C1 segment of cervical spinal cord (tissue), 14 donors: ENCODE results near the gene CHN1.

Source experiments
- DNase-seq, 14 donors: peaks; one replicate each; lab custom pipeline; 2025; lab: John Stamatoyannopoulos, UW

CHN1 gene, protein sequence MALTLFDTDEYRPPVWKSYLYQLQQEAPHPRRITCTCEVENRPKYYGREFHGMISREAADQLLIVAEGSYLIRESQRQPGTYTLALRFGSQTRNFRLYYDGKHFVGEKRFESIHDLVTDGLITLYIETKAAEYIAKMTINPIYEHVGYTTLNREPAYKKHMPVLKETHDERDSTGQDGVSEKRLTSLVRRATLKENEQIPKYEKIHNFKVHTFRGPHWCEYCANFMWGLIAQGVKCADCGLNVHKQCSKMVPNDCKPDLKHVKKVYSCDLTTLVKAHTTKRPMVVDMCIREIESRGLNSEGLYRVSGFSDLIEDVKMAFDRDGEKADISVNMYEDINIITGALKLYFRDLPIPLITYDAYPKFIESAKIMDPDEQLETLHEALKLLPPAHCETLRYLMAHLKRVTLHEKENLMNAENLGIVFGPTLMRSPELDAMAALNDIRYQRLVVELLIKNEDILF

DNA sequence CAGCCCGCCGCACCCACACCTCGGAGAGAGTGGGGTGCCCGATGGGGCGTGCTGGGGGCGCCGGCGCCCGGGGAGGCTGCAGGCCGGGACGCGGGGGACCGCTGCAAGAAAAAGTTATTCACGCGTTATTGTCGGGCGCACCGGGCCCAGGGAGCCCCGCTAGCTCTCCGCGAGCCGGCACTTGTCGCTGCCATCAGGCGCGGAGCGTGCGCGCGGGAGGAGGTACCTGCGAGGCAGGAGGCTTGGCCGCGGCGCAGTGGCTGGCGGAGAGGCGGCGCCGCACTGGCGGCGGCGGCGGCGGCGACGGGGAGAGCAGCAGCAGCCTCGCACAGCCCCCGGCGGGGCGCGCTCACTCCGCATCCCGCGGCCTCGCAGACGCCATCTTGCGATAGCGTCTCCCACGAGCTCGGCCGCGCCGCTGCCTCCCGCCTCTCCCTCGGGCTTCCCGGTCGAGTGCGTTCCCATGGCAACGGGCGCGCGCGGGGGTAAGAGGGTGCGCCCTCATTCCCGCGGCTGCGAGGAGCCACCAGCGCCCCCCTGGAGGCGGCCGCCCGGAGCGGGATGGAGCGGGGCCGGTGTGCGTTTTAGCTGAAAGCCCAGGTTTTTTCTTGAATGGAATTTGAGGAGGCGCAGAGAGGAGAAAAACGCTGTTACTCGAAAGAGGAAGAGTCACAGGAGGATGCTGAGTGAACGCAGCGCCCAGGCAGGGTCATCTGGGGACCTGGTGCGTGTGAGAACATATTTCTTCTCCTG is at the start of gene CHN1:
Gene CHN1, minus strand, starts transcription at position 402 of the 753 bp plus-strand sequence. CDS start 469 bp downstream, outside the sequence.
- peak in 13 of 14 donors; percentile 23 to 82 (median 59) for DNase-seq

DNA sequence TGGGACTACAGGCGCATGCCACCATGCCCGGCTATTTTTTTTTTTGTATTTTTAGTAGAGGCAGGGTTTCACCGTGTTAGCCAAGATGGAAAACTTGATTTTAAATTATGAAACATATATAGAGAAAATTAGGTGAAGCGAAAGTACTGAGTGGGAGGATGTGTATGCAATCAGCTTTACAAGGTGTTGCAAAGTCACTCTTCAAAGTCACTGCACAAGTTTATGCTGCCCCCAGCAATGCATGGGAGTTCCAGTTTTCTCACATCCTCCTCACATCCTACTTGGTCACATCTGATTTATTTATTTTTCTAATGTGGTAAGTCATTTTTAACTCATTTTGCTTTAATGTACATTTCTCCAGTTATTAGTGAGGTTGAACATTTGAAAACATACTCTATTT is 49.2 kb upstream of the CHN1 start:
- DNase-seq, result no peak

DNA sequence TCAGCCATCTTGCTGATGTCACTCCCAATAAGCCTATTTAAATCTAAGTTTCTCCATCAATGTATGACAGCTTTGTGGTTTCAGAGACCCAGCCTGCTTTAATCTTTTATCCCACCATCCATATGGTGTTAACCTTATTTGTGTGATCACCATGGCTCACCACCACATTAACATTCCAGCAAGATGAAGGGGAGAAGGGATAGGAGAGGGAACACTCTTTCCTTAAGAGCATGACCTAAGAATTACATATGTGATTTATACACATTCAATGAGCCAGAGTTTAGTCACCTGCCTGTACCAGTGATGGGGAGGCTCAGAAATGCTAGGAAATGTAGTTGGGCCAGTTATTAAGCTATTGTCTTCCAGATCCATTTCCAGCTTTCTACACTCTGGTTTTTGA is 44.5 kb upstream of the CHN1 start:
- no peak for DNase-seq

DNA sequence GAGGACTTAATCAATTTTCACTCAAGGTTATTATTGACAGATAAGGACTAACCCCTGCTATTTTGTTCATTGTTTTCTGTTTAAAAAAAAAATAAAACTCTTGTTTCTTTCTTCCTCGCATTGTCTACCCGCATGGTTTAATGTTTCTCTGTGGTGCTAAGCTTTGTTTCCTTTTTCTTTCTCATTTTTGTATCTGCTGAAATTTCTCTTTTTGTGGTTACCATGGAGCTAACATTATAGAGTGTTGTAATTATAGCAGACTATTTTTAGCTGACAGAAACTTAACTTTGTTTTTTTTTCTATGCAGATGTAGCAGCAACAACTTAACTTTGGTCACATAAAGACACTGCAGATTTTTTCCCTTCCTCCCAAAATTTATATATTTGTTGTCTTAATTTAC is 43.1 kb upstream of the CHN1 start:
- no peak for DNase-seq

DNA sequence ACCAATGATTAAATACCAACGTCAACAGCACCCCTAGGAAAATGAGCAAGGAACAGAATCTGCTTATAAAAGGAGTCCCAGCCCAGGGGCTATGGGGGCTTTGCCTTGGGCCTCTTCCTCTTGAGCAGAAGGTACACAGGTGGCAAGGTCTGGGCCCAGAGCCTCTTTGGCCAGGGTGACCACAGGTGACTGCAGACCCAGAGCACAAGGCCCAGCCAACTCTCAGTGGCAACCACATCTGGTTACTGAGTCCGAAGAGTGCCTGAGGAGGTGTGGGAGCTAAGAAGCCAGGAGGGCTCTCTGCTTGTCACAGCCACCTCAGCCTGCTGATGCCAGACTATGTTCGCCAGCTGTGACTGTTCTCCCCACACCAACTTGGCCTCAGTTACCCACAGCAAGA is 34.3 kb upstream of the CHN1 start:
- no peak for DNase-seq

DNA sequence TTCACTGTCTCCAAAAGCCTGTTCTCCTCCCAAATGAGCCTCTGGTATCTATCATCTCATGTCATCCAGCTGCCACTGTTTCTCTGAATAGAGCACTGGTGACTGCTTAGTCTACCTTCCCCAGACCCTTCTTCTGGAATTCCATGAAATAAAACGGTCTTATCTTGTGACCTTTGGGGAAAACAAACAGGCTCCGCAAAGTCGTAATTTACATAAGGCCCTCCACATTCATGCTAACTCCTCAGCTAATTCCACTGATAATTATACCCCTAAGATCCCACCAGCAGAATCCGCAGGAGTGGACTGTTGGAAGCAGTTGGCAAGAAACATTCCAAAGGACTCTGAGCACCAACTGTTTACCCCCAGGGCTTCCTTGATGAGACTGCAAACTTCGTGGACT is 33.9 kb upstream of the CHN1 start:
- DNase-seq, result no peak

DNA sequence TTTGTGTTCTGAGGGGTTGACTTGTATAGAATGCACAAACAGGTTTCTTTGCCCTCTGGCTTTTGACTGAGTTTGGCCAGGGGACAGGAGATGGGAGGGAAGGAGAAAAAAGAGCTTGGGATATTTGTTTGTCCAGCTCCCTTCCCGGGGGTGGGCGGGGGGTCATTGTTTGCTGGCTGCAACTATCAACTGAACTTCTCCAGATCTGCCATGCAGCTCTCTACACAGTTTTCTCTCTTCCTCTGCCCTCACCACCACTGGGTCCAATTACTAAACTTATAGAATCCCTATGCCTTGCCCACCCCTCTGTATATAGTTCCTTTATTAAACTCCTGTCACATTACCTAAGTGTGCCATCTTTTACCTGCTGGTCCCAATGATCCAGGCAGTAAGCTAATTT is 32.8 kb upstream of the CHN1 start:
- DNase-seq, result no peak

DNA sequence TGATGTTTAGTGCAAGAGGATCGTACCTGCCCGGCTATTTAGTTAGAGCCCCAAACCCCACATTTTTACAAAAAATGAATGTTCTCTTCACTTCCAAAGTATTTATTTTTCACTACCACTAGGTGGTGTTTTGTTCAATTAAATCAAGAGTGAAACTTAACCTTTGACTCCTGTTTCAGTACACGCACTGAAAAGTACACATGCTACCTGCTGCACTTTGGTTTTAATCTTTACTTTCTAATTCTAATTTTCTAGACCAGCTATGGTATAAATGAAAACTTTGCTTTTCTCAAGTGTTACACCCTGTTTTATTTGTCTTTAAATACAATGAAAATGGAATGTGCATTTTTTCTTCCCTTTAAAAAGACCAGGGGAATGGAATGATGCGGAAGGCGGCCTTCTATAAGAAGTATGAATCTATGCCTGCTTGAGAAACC is 31.4 kb upstream of the CHN1 start:
- no peak for DNase-seq

DNA sequence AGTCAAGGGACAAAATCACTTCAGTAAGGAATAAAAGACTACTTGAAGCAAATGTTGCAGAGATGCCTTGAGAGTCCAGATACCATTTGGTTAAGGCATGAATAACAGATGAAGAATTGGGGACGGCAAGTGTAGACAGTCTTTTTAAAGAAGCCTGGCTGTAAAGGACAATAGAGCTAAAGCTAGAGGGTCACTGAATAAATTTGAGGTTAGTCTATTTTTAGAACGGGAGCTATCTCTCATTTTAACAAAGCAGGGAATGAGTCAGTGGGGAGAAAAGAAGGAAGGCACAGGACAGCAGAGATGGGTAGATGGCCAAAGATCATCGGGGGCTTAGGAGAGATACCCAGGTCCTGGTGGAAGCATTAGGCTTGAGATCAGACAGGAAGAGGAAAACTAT is 30.6 kb upstream of the CHN1 start:
- no peak for DNase-seq

DNA sequence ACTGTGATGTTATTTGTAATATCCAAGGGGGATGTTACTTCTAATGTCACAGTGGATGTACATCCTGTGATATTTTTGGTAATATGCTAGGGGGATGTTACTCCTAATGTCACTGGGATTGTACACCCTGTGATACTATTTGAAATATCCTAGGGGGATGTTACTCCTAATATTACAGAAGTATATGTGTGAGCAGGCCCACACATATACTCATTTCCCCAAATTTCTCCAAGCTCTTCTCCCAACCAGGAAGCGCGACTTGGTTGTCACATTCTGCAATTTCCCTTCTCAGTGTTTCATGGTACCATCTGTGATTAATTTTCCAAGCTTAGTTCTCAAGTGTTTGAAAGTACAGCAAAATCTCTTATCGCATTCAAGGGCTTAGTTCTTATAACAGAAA is 29.5 kb upstream of the CHN1 start:
- no peak for DNase-seq

DNA sequence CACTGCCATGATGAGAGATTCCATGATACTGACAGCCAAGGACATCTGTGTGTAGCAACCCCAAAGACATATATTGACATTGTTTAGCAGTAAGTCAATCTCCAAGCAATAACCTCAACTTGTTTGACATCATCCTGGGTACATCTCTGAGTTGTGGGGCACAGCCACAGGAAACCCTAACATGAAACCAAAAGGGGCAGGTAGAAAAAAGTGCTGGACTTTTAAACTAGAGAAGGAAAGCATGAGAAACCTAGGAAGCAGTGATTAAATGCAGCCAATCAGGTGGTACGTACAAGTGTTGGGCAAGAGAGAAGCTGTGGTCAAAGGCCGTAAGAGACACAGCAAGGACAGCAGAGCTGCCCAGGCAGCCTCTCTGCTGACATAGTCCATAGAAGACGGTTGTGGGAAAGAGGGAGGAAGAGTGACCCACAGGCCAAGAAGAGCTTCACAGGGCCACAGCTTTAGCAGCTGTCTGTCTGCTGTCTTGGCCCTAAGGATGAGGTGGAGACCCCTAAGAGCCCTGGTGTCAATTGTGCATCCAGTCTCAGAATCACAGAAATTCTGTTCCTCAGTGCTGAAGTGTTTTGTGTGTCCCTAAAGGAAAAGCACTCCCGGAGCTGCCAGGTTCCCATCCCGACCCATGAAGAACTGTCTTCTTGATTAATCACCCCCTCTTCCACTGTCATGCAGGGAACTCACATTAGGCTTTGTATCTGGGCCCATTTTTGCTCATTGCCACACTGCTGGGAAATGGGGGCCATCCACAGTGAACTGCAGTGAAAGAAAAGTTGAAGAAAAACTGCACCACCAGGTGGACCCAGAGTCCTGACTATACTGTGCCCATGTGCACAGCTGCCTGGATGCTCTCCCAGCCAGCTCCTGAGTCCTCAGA is 25.4 kb upstream of the CHN1 start:
- no peak for DNase-seq

DNA sequence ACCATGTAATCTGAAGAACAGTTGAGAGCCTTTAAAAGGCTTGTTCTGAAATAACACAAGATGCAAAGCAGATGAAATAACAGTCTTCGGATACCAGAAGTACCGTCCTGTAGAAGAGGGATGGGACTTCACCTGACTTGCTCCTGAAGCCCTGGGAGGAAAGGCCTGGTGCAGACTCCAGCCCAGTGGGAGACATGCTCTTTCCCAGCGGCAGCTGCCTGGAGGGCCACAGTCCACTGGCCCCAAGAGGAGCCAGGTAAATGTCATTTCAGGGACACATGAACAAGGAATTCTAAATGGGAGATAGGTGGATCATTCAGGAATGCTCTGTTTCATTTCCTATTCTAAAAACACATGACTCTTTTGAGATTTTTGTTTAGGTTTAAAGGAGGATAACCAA is 22.6 kb upstream of the CHN1 start:
- DNase-seq, result no peak

DNA sequence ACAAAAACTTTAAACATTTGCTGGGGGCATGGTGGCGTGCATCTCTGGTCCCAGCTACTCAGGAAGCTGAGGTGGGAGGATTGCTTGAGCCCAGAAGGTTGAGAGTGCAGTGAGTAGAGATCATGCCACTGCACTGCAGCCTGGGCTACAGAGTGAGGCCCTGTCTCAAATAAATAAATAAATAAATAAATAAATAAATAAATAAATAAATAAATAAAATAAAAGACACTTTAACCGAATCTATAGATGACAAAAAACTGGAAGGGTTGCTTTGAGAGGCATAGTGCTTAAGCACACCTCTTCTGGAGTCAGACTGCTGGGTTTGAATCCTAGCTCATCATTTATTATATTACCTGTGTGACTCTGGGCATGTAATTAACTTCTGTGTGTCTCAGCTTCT is 21.2 kb upstream of the CHN1 start:
- DNase-seq, result no peak

DNA sequence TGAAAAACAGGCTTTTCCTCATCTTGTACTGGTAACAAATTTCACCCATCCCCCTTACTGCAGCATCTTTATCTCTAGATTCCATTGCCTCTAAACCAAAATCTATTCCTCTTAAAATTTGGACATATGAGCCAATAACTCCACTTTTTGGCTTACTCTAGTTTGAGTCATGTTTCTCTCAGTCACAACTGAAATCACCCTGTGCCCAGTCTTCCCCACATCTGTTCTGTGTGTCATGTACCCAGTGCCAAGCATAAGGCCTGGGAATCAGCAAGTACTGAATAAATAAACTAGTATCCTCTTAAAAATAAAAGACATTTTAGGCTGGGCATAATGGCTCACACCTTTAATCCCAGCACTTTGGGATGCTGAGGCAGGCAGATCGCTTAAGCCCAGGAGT is 20.8 kb upstream of the CHN1 start:
- no peak for DNase-seq

DNA sequence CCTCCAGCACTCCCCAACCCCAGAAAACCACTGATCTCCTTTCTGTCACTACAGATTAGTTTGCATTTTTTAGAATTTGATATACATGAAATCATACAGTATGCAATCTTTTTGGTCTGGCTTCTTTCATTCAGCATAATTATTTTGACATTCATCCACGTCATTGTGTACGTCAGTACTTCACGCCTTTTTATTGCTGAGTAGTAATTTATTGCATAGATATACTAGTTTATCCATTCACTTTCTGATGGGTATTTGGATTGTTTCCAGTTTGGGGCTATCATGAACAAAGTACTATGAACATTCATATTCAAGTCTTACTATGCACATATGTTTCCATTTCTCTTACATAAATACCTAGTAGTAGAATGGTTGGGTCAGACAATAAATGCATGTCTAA is 20.1 kb upstream of the CHN1 start:
- DNase-seq, result no peak

DNA sequence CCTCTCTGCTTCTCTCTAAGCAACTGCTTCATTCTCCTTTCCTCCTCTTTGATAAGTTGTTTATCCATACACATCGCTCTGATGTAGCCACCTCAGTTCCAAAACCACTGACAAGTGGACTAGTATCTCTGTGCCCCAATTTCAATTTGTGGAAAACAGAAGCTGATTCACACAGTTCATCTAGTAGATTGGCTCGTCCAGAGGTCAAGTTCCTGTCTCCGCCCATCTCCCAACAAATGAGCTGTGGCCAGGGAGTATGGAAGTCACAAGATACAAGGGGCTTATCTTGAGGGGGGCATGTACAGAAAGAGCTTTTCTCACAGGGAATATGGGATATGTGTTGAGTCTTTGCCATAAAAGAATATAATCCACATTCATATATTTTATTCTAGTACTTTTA is 17.7 kb upstream of the CHN1 start:
- no peak for DNase-seq

DNA sequence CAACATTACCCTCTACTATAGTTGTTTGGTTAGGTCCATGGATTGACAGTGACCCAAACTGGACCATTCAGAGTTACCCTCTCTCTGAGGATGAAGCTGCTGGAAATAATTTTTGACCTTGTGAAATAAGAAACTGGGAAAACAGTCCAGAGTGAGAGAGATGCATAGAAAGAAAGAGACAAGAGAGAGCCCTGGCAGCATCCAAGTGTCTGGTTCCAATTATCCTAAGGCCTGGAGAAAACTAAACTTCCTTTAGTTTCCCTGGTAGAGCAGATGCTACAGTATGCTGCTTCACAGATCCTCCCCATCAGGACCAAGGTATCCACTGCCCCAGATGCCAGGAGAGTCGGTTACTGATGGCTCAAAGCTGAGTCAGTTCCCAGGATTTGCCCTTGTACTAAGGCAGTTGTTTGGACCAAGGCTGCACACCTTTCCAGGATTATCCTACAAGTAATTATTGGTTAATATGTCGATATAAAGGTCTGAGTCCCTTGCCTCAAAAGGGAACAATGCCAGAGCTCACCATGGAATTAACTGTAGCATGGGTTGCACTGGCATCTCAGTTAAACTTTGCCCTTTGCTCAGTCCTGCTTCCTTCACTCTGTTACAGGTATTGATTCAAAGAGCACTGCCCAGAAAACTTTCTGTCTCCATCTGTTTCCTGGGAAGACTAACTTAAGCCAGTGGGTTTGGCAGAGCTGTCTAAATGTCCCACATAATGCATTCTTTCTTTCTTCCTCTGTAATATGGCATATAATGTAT is 14.6 kb upstream of the CHN1 start:
- no peak for DNase-seq

DNA sequence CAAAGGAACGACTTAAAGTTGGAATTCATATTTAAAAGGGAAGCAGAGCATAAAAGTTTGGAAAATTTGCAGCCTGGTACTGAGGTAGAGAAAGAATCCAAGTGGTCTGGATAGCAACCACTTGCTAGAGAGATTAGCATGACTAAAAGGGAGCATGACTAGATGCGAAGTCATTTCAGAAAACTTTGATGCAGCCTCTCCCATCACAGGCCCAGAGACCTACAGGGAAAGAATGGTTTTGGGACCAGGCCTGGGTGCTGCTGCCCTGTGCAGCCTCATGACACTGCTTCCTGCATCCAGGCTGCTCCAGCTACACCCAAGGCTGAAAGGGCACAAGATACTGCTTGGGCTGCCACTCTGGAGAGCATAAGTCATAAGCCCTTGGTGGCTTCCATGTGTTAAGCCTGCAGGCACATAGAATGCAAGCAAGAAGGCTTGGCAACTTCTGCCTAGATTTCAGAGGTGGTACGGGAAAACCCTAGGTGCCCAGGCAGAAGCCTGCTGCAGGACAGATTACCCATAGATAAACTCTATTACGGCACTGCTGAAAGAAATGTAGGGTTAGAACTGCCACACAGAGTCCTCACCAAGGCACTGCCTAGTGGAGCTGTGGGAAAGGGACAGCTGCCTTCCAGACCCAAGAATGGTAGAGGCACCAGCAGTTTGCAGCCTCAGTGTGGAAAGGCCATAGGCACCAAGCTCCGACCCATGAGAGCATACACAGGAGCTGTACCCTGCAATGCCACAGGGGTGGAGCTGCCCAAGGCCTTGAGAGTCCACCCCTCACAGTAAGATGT is 12.6 kb upstream of the CHN1 start:
- no peak for DNase-seq

DNA sequence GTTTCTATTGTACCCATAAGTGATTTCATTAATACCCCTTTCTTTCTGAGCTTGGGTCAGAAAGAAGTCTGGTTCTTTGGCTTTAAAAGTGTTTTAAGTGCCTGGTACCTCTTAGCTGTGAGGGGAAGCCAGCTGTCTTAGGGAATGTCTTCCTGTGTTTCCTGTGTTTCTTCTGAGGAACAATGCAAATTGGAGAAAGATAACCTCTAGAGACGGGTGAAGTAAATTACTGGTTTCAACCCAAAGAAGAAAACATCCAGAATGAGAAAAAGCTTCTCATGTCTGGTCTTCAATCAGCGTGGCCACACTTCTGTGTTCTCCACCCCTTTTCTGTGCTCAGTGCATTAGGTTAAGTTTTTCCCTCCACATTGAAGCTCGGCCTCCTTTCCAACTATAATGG is 10.2 kb upstream of the CHN1 start:
- DNase-seq, result no peak

DNA sequence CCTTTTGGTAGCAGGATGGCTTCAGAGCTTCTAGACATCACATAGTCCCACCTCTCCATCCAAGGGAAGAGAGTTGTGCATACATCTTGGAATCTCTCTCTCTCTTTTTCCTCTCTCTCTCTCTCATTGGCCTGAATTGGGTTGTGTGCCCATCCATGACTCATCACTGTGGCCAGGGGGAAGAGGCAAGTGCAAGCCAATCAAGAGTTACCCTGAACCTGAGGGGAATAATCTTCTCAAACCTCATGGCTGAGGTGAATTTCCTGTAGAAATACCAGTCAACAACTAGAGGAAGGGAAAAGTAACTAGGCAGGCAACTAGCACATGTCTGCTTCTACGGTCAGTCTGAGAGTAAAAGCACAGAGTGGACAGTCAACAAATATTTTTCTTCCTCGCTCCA is 7.3 kb upstream of the CHN1 start:
- no peak for DNase-seq
